GM19328 (cell line): ENCODE data around the gene SGF29.
"Not testable (repeated sequence)": the region's sequence is repeated elsewhere in the genome, so short reads cannot be mapped to it uniquely, and the experiment has no call there.

ENCODE experiments used
- ATAC-seq: cut with Tn5 transposase; IDR thresholded peaks from one replicate; pipeline ENCODE4 v1.9.1; 2021; ENCODE audit warnings: mild to moderate bottlenecking, moderate library complexity; ENCODE audit not compliant: unreplicated experiment

The SGF29 gene

DNA sequence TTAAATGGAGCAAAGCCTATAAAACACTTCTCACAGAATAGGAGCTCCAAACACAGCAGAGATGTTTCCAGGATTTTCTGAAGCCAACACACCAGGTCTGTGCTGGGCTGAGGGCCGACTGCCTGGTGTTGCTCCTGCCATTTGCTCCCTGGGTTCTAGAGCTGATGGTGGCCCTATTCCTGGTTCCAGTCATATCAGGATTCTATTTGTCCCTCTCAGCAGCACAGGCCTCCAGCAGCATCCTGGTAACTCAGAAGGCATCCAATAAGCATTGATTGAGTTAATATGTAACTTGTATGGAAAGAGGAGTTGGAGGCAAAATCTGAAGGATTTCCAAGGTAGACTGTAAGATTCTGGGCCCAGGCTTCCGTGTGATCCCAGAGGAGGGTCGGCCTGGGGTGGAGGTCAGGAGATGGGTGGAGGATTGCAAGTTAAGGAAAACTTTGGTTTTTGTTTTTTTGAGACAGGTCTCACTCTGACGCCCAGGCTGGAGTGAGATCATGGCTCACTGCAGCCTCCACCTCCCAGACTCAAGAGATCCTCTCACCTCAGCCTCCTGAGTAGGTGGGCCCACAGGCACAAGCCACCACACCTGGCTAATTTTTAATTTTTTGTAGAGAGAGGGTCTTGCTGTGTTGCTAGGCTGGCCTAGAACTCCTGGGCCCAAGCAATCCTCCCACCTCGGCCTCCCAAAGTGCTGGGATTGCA is 20.6 kb upstream of the SGF29 start:
- ATAC-seq = no peak

DNA sequence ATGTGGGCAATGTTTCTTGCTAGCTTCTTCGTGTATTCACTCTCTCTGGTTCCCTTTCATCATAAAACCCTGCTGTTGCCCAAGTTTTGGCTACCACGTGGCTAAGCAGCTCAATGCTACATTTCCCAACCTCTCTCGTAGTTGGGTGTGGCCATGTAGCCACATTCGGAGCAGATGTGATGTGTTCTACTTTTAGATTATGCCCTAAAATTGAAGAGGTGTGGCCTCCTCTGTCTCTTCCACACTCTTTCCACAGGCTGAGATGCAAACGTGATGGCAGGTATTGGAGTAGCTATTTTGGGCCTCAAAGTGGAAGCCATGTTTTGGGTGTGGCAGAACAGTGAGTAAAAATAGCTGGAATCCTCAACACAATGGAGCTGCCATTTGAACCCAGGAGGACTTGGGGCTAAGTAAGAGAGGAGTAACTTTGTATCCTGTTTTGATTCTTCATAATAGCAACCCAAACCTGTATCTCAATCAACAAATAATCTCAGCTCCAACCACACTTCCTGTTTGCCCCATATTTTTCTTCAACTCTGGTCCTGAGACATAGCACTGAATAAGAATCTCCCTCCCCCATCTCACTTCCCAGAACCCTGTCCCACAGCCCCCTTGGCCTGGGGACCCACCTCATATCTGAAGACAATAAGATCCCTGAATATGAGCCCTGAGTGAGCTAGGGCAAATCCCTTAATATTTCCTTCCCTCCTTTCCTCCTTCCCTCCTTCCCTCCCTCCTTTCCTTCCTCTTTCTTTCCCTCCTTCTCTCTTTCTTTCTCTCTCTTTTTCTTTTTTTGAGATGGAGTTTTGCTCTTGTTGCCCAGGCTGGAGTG is 19.0 kb upstream of the SGF29 start:
- ATAC-seq = no peak

DNA sequence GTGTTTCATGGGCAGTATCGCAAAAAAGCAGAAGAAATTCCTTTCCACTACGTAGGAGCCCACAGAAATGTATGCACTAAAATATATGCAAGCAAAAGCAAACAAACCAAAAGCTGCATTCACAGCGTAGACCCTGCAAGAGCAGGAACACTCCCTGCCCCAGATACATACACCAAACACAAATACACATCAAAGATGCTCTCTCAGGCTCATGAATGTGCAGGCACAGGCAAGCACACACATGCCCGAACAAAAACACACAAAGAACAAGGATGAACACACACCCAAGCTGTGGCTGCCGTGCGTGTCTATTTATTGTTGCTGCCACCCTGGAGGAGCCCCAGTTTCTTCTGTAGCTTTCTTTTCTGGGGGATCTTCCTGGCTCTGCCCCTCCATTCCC is 16.6 kb upstream of the SGF29 start:
- ATAC-seq = no peak

DNA sequence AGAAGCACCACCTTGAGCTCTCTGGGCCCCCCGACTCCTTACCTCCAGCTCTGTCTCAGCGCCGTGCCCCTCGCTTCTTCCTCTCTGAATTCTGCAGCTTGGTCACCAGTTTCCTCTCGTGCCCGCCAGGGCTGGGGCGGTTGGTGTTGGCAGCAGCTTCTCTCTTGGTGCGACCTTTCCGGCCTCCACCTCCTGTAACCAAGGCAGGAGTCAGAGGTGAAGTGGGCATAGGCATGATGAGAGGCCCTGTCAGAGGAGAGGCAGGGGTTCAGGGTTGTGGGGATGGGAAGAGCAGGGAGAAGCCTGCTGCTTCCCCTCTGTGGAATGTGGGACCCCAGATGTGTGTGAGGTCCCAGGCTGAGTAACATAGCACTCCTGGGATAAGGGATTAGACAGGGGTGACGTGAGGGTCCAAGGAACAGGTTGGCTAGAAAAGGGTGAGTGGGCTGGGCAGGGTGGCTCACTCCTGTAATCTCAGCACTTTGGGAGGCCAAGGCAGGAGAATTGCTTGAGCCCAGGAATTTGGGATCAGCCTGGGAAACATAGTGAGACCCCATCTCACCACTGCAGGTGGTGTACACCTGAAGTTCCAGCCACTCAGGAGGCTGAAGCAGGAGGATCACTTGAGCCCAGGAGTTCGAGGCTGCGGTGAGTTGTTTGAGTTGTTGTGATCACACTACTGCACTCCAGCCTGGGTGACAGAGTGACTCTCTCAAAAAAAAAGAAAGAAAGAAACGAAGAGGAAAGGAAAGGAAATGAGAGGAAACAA is 15.6 kb upstream of the SGF29 start:
- no peak for ATAC-seq

DNA sequence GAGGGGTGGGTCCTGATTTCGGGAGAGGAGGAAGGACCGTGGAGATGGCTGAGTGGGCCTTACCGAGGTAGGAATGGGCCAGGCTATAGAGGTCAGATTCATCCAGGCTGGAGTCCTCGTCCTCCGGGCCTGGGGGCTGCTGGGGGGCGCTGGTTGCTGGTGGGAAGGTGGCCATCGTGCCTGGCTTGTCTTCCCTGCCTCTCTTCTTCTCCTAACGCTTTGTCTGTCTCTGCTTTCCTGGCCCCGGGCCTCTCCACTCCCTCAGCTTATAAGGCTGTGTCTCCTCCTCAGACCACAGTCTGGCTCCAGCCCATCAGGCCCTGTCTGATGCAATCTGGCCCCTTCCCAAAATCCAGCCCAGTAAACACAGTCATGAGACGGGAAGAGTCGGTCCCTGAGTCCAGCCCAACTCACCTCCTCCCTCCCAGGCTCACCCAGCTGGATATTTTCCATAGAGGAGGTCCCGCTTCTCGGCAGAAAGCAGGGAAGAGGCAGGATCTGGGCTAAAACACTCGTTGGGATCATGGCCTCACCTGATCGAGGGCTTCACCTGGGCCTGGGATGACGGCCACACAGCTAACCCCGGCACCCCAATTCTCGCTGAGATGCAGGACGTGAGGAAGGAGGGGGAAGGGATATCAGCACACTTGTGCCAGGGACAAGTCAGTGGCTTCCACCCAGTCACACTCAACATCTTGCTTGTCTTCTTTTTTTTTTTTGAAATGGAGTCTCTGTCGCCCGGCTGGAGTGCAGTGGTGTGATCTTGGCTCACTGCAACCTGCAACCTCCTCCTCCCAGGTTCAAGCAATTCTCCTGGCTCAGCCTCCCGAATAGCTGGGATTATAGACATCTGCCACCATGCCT is 14.8 kb upstream of the SGF29 start, which contains the start of gene NUPR1:
TSS of gene NUPR1 (minus strand) at position 242 of the 864 bp plus-strand sequence. CDS start at position 175, 67 bp downstream.
- no peak for ATAC-seq

DNA sequence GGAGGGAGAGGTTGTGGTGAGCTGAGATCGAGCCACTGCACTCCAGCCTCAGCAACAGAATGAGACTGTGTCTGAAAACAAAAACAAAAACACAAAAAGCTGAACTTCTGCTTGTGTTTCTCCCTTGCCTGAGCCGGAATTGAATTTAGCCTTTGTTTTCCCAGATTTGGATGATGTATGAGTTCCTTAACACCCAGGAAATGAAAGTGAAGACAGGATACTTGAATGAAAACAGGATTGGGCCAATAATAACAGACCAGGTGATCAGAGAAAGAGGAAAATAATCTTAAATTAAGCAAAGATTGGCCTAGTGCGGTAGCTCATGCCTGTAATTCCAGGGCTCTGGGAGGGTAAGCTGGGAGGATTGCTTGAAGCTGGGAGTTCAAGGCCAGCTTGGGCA is 13.4 kb upstream of the SGF29 start:
- no peak for ATAC-seq

DNA sequence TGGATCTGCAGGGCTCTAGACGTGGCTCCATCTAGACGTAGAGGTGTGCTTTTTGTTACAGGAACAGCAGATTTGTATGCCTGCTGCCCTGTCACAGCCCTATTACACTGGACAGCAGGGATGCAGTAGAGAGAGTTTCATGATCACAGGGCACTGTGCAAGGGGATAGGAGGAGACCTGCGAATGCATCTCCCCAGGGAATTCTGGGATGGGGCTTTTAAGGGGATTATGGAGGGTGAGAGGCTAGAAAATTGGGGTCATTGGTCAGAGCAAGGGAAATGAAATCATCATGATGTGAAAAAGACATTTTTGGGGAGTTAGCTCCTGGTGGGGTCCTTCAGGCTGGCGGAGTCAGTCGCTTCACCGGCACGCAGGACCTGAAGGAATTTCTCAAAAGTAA is 11.1 kb upstream of the SGF29 start:
- no peak for ATAC-seq

DNA sequence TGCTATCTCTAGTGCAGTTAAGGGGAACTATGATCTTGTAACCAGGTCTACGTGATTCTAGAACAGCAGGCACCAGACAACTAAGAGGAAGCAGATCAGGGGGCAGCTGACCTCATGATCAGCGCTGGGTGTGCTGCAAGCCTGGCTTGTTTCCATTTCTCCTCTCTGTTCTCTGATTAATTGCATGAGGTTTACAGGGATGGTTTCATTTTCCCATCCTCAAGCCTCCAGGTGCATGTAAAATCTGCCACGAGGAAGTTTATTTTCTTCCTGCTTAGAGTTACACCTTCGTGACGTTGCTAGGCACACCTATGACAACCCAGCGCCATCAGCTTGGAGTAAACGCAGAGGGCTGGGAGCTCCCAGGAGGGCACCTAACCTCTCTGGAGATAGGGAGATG is 10.6 kb upstream of the SGF29 start:
- no peak for ATAC-seq

DNA sequence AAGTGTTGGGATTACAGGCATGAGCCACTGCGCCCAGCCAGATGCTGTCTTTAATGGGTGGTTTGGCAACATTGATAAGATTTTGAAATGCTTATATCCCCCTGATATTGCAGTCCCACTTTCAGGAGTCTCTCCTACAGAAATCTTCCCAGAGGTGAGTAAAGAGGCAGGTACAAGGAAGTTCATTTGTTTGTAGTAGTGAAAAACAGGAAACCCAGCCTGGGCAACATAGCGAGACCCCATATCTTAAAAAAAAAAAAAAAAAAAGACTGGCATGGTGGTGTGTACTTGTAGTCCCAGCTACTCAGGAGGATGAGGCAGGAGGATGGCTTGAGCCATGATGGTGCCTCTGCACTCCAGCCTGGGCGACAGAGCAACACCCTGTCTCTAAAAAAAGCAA is 8.7 kb upstream of the SGF29 start:
- ATAC-seq = no peak

DNA sequence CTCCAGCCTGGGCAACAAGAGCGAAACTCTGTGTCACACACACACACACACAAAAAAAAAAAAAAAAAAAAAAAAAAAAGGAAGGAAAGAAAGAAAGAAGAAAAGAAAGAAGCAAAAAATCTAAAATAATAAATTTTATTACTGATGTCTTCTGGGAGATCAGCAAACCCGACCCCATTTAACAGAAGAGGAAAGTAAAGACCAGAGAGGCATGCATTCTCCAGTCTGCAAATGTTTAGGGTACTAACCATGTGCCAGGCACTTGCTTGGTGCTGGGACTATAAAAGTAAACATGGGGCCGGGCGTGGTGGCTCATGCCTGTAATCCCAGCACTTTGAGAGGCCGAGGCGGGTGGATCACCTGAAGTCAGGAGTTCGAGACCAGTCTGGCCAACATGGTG is 7.8 kb upstream of the SGF29 start:
- not testable (repeated sequence) for ATAC-seq

DNA sequence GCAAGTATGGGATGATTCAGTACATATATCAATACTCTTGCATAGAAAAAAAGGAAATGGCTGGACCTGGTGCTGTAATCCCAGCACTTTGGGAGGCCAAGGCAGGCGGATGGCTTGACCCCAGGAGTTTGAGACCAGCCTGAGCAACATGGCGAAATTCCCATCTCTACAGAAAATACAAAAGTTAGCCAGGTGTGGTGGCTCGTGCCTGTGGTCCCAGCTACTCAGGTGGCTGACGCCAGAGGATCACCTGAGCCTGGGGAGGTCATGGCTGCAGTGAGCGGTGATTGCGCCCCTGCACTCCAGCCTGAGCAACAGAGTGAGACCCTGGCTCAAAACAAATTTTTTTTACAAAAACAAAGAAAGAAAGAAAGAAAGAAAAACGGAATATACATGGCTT is 7.1 kb upstream of the SGF29 start:
- ATAC-seq = no peak

DNA sequence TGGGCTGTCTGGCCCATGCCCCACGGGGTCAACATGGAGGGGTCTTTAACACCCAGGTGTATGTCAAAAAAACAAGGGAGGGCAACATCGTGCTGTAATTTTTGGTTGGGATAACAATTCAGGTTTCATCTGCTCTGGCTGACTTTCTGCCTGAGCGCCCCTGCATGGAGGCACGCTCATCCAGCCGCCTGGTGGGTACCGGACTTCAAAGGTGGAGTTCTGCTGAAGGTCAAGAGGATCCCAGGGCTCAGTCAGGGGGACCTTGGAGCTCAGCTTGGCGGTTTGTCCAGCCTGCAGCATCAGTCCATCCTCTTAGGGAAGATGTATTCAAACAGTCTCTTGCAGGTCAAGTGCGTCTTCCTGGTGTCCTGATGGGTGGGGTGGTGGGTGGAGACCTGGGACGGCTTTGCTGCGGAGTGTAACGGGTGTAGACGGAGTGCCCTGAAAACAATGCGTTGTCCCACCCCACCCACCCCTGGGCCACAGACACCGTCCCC is 5.4 kb upstream of the SGF29 start:
- no peak for ATAC-seq

DNA sequence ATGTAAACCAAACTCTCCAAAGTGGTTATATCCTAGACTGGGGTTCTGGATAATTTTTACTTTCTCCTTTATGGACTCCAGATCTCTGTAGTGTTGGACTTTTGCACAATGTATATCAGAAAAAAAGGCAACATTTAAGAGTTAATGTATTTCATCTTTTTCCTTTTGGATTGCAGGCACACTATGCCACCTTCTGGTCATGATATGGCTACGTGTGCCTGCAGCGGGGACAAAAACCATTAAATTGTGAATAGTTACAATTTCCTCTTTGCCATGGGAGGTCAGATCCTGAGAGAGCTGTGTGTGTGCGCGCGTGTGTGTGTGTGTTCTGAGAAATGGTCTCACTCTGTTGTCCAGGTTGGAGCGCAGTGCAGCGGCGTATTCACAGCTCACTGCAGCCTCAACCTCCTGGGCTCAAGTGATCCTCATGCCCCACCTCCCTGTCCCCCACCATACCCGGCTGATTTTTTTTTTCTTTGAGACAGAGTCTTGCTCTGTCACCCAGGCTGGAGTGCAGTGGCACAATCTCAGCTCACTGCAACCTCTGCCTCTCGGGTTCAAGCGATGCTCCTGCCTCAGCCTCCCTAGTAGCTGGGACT is 4.3 kb upstream of the SGF29 start:
- ATAC-seq = no peak

DNA sequence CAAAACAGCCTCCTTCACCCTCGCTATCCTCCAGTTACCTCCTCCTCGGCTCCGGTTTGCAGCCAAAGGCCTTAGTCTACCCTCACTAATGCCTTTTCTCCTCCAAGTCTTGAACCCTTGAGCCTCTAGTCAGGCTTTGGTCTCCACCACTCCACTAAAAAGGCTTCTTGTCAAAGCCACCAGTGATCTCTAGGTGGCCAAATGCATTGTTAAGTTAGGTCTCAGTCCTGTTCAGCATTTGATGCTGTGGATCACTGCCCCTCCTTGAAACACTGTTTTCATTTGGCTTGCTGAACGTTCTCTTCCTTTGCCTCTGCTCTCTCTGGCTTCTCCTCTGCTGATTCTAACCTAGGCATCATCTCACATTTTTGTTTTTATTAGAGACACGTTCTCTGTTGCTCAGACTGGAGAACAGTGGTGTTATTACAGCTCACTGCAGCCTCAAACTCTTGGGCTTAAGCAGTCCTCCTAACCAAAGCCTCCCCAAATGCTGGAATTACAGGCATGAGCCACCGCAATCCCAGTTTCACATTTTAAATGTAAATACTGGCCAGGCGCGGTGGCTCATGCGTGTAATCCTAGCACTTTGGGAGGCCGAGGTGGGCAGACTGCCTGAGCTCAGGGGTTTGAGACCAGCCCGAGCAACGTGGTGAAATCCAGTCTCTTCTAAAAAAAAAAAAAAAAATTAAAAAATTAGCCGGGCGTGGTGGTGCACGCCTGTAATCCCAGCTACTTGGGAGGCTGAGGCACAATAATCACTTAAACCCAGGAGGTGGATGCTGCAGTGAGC is 1.1 kb downstream of the SGF29 start:
- no peak for ATAC-seq

DNA sequence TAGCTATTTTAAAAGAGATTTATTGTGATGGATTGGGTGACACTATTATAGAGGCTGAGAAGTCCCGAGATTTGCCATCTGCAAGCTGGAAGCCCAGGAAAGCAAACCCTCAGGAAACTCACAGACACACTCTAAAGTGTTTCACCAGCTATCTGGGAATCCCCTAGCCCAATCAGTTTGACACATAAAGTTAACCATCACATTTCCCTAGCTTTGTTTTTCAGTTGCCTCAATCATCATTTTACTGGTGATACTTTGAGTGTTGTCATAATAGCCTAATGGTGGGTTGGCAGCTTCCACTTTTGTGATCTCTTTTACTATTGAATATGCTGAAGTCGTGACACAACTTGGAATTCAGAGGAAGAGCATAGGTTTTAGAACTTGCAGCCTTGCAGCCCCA is 1.8 kb downstream of the SGF29 start:
- ATAC-seq = no peak

DNA sequence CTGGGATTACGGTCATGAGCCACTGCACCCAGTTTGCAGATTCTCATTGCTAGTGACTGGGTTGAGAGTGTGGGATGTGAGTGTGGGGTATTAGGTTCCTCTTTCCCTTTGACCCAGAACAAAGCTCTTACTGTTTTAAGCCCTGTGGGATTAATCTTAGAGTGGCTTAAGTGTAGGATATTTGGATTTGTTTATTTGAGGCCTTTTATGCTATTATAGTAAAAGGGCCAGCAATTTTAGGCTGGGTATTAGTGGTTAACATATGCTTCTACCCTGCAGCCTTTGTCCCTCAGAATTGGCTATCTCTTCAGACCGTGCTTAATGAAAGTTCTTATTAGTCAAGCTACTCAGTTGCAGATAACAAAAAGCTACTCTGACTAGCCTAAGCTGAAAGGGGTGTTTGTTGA is 3.2 kb downstream of the SGF29 start:
- no peak for ATAC-seq

DNA sequence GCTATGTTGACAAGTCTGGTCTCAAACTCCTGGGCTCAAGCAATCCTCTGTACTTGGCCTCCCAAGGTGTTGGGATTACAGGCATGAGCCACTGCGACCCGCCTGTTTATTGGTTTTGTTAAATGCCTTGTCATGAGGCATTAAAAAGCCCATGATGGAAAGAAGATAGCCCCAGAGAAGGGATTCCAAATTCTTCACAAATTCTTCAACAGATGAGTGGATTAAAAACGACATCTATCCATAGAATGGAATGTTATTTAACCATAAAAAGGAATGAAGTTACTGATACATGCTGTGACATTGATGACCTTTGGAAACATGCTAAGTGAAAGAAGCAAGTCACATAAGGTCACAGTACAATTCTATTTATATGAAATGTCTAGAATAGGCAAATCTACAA is 4.7 kb downstream of the SGF29 start:
- no peak for ATAC-seq

DNA sequence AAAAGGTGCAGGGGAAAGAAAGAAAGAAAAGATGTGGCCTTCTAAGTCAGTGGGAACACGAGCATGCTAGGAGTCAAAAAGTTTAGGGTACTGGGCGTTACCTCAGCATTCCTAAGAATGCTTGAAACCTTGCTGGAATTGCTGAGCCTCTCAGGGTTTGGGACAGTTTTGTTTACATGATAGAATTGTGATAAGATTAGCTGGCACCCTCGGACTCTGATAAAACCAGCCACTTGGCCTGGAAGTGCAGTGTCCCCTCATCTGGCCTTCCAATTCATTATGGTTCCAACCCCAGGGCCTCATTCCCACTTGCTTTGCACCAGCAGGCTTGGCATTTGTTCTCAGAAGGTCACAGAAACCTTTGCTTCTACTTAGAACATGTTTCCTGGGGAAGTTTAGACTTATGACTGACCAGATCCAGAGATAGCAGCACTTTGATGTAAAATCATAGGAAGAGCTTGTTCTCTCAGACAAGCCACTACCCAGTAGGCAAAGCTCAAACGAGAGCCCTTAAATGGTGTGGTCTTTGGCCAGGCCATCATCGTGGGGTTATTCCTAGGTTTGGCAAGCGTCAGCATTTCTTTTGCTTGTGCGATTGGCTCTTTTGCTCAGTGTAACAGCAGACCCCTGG is 8.0 kb downstream of the SGF29 start:
- ATAC-seq = no peak

DNA sequence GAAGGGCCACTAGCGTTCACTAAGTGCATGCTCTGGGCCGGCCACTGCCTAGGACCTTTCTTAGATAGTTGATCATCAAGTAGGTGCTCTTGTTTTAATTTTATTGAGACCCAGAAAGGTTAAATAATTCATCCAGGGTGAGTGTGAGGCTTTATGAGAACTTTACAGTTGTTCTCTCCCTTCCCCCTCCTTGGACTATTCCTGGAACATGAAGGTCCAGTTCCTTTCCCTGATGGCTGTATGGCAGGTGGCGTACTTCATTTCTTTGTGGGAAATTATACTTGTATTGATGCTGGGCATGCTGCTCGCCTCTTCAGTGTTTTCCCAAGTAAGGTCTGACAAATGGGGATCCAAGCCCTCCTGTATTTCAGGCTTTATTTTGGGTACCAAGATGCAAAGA is 8.5 kb downstream of the SGF29 start:
- ATAC-seq = no peak
